ENCODE measurements around the gene RGS7BP.

DNA sequence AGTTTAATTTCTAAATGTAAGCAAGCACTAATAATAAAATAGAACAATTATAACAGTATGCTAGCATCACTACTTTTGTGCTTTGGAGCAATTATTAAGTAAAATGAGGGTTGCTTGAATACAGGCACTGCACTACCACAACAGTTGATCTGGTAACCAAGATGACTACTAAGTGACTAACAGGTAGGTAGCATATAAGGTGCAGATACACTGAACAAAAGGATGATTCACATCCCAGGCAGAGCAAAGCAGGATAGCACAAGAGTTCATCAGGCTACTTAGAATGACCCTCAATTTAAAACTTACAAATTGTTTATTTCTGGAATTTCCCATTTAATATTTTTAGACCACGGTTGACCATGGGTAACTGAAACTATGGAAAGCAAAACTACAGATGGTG lies 48.0 kb upstream of the RGS7BP start:
- TF ChIP-seq, protein P1, sequence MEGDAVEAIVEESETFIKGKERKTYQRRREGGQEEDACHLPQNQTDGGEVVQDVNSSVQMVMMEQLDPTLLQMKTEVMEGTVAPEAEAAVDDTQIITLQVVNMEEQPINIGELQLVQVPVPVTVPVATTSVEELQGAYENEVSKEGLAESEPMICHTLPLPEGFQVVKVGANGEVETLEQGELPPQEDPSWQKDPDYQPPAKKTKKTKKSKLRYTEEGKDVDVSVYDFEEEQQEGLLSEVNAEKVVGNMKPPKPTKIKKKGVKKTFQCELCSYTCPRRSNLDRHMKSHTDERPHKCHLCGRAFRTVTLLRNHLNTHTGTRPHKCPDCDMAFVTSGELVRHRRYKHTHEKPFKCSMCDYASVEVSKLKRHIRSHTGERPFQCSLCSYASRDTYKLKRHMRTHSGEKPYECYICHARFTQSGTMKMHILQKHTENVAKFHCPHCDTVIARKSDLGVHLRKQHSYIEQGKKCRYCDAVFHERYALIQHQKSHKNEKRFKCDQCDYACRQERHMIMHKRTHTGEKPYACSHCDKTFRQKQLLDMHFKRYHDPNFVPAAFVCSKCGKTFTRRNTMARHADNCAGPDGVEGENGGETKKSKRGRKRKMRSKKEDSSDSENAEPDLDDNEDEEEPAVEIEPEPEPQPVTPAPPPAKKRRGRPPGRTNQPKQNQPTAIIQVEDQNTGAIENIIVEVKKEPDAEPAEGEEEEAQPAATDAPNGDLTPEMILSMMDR (IDR thresholded peaks at IDR 0.05): no peak
- no peak for TF ChIP-seq POLR2A (IDR thresholded peaks at IDR 0.05)
